NK-92 (cell line): ENCODE data around the gene RASD1.
"Not testable (repeated sequence)": the region's sequence is repeated elsewhere in the genome, so short reads cannot be mapped to it uniquely, and the experiment has no call there.

Experiments used
- DNase-seq: peaks from one replicate; lab custom pipeline; 2025; ENCODE audit not compliant: unreplicated experiment; lab: John Stamatoyannopoulos, UW

Gene RASD1

GRCh38 chr17:17479209-17479608 is 17.0 kb downstream of the RASD1 start:
- no peak for DNase-seq

- peak; percentile 59 for DNase-seq
Observed at GRCh38 chr17:17476865-17477467, 19.2 kb downstream of the RASD1 start, which contains the start of gene MED9. MED9 (plus strand) TSS chr17:17477000; CDS start chr17:17477042, 42 bp downstream.

GRCh38 chr17:17474341-17474740 is 21.9 kb downstream of the RASD1 start:
- DNase-seq: no peak

- no peak for DNase-seq
Observed at GRCh38 chr17:17472333-17472920, 23.8 kb downstream of the RASD1 start.

GRCh38 chr17:17469996-17470395 is 26.2 kb downstream of the RASD1 start:
- no peak for DNase-seq

- no peak for DNase-seq
Observed at GRCh38 chr17:17469358-17469757, 26.8 kb downstream of the RASD1 start.

- no peak for DNase-seq
Observed at GRCh38 chr17:17468217-17469010, 27.8 kb downstream of the RASD1 start.

GRCh38 chr17:17467720-17468119 is 28.5 kb downstream of the RASD1 start:
- DNase-seq: no peak

GRCh38 chr17:17467016-17467415 is 29.2 kb downstream of the RASD1 start:
- no peak for DNase-seq

GRCh38 chr17:17466511-17466910 is 29.7 kb downstream of the RASD1 start:
- no peak for DNase-seq

- DNase-seq: not testable (repeated sequence)
Observed at GRCh38 chr17:17465878-17466277, 30.3 kb downstream of the RASD1 start.

- DNase-seq: no peak
Observed at GRCh38 chr17:17463821-17464220, 32.4 kb downstream of the RASD1 start.

GRCh38 chr17:17462048-17462824 is 34.0 kb downstream of the RASD1 start:
- DNase-seq: no peak

- DNase-seq: no peak
Observed at GRCh38 chr17:17460038-17460437, 36.2 kb downstream of the RASD1 start.

- DNase-seq: no peak
Observed at GRCh38 chr17:17457680-17458079, 38.5 kb downstream of the RASD1 start.

- no peak for DNase-seq
Observed at GRCh38 chr17:17456251-17456650, 39.9 kb downstream of the RASD1 start.

GRCh38 chr17:17455173-17455572 is 41.0 kb downstream of the RASD1 start:
- DNase-seq: no peak

GRCh38 chr17:17454700-17455099 is 41.5 kb downstream of the RASD1 start:
- DNase-seq: not testable (repeated sequence)

GRCh38 chr17:17454276-17454675 is 41.9 kb downstream of the RASD1 start:
- no peak for DNase-seq

GRCh38 chr17:17453088-17453487 is 43.1 kb downstream of the RASD1 start:
- DNase-seq: no peak

- DNase-seq: no peak
Observed at GRCh38 chr17:17448723-17449122, 47.5 kb downstream of the RASD1 start.
